ENCODE results near the gene RNF14. TPM values are rescaled to one million over a fixed set of nuclear protein-coding genes. Genes with fewer than 3 reads are reported as not detected.

The RNF14 gene
- total RNA-seq, 4 donors from 2014 or later: 33.8 to 53.5 (median 45.7) TPM

GRCh38 chr5:141960449-141961323, 8.2 kb upstream of the RNF14 start:
- no peaks in the 10 kb centered on the region for H3K9me3 ChIP-seq
- DNase-seq (ENCODE audit: low spot score in 2 of 2): peak; percentile 93 to 94
- no peaks in the 10 kb centered on the region for H3K36me3 ChIP-seq
- no peak for TF ChIP-seq EP300 (IDR thresholded peaks at IDR 0.05)
- no peak for TF ChIP-seq POLR2AphosphoS5 (IDR thresholded peaks at IDR 0.05)
- no peak for TF ChIP-seq POLR2A (IDR thresholded peaks at IDR 0.05)
- peak; percentile 82 to 84 for TF ChIP-seq CTCF (IDR thresholded peaks at IDR 0.05)
- peaks cover 24% of the 10 kb centered on the region for H3K4me1 ChIP-seq
- WGBS: 32% methylated on average over 14 of the region's 14 CpGs
- H3K27me3 ChIP-seq: no peaks in the 10 kb centered on the region
- no peak overlapping the region for H3K4me3 ChIP-seq
- no peak overlapping the region for H3K27ac ChIP-seq

GRCh38 chr5:141961466-141961865, 7.4 kb upstream of the RNF14 start:
- no peaks in the 10 kb centered on the region for H3K36me3 ChIP-seq
- no peak for DNase-seq (ENCODE audit: low spot score in 2 of 2)

GRCh38 chr5:141963701-141964100, 5.2 kb upstream of the RNF14 start:
- no peaks in the 10 kb centered on the region for H3K9me3 ChIP-seq
- TF ChIP-seq EP300 (IDR thresholded peaks at IDR 0.05): no peak
- no peak for TF ChIP-seq POLR2A (IDR thresholded peaks at IDR 0.05)
- TF ChIP-seq CTCF (IDR thresholded peaks at IDR 0.05): no peak
- TF ChIP-seq POLR2AphosphoS5 (IDR thresholded peaks at IDR 0.05): no peak
- 47% methylated on average over 3 of the region's 3 CpGs for WGBS
- peaks cover 19% of the 10 kb centered on the region for H3K4me1 ChIP-seq
- DNase-seq (ENCODE audit: low spot score in 2 of 2): no peak
- H3K36me3 ChIP-seq: no peaks in the 10 kb centered on the region
- no peak overlapping the region for H3K4me3 ChIP-seq
- no peak overlapping the region for H3K27ac ChIP-seq
- no peaks in the 10 kb centered on the region for H3K27me3 ChIP-seq

More at GRCh38 chr5:141961466-141961865, 7.4 kb upstream of the RNF14 start:
- H3K4me1 ChIP-seq: peaks cover 24% of the 10 kb centered on the region
- H3K27ac ChIP-seq: no peak overlapping the region
- H3K4me3 ChIP-seq: no peak overlapping the region
- TF ChIP-seq EP300 (IDR thresholded peaks at IDR 0.05): no peak
- TF ChIP-seq POLR2AphosphoS5 (IDR thresholded peaks at IDR 0.05): no peak
- TF ChIP-seq CTCF (IDR thresholded peaks at IDR 0.05): no peak
- no peak for TF ChIP-seq POLR2A (IDR thresholded peaks at IDR 0.05)
- WGBS: 94% methylated on average over 3 of the region's 3 CpGs
- H3K9me3 ChIP-seq: no peaks in the 10 kb centered on the region
- H3K27me3 ChIP-seq: no peaks in the 10 kb centered on the region

GRCh38 chr5:141965071-141965470, 3.8 kb upstream of the RNF14 start:
- Histone ChIP-seq H3K27me3 (no peaks in the 10 kb centered on the region), H3K36me3 (no peaks in the 10 kb centered on the region), H3K4me3 (no peak overlapping the region), H3K9me3 (no peaks in the 10 kb centered on the region), H3K4me1 (peaks cover 25% of the 10 kb centered on the region), H3K27ac (no peak overlapping the region)
- no peak for DNase-seq (ENCODE audit: low spot score in 2 of 2)
- 72% methylated on average over 7 of the region's 7 CpGs for WGBS
- TF ChIP-seq POLR2A (IDR thresholded peaks at IDR 0.05) (no peak), POLR2AphosphoS5 (IDR thresholded peaks at IDR 0.05) (no peak), CTCF (IDR thresholded peaks at IDR 0.05) (no peak), EP300 (IDR thresholded peaks at IDR 0.05) (no peak)

- Histone ChIP-seq H3K4me1 (peaks cover 26% of the 10 kb centered on the region), H3K9me3 (no peaks in the 10 kb centered on the region), H3K4me3 (no peak overlapping the region), H3K27me3 (no peaks in the 10 kb centered on the region), H3K36me3 (no peaks in the 10 kb centered on the region), H3K27ac (no peak overlapping the region)
- TF ChIP-seq POLR2A (IDR thresholded peaks at IDR 0.05) (no peak), EP300 (IDR thresholded peaks at IDR 0.05) (no peak), CTCF (IDR thresholded peaks at IDR 0.05) (no peak), POLR2AphosphoS5 (IDR thresholded peaks at IDR 0.05) (no peak)
- no peak for DNase-seq (ENCODE audit: low spot score in 2 of 2)
- 82% methylated on average over 4 of the region's 4 CpGs for WGBS
These were observed 2.5 kb upstream of the RNF14 start for GRCh38 chr5:141966275-141966962.
